Heart left ventricle (tissue), 16 donors: ENCODE results near the gene RBM34. TPM values are rescaled to one million over a fixed set of nuclear protein-coding genes. Genes with fewer than 3 reads are reported as not detected.

Experiments used
- ATAC-seq, 4 donors: fragments of 200-7000 bp; cut with Tn5 transposase; one replicate each; pipeline ENCODE4 v1.9.1; 2020 to 2022; ENCODE audit warnings: moderate library complexity in 4 of 4, mild to moderate bottlenecking in 3 of 4, moderate number of reproducible peaks in 1 of 4
- DNase-seq, 5 donors: peaks; one replicate each; pipeline ENCODE4 v3.0.0-alpha.2; 2020
- H3K27ac ChIP-seq, 12 donors: fragments of 200-600 bp; sonication (generic) in 4 of 12; one replicate each; pipeline versions ENCODE4 v1.5.0 to v1.8.0; 2016 to 2022; ENCODE audit warnings: mild to moderate bottlenecking in 2 of 12
- H3K27me3 ChIP-seq, 9 donors: fragments of 200-600 bp; sonication (generic) in 2 of 9; one replicate each; pipeline versions ENCODE4 v1.5.1 to v1.8.0; 2016 to 2022; ENCODE audit warnings: mild to moderate bottlenecking in 3 of 9
- H3K36me3 ChIP-seq, 9 donors: fragments of 200-600 bp; sonication (generic) in 2 of 9; one replicate each; pipeline versions ENCODE4 v1.5.0 to v1.8.0; 2018 to 2022; ENCODE audit warnings: mild to moderate bottlenecking in 2 of 9
- H3K4me1 ChIP-seq, 12 donors: fragments of 200-600 bp; sonication (generic) in 4 of 12; one replicate each; pipeline versions ENCODE4 v1.5.0 to v1.8.0; 2016 to 2022; ENCODE audit warnings: mild to moderate bottlenecking in 3 of 12
- H3K4me3 ChIP-seq, 12 donors: fragments of 200-600 bp; sonication (generic) in 4 of 12; one replicate each; pipeline versions ENCODE4 v1.5.0 to v1.8.0; 2017 to 2022; ENCODE audit warnings: mild to moderate bottlenecking in 9 of 12, moderate library complexity in 4 of 12
- H3K9me3 ChIP-seq, 12 donors: fragments of 200-600 bp; sonication (generic) in 4 of 12; one replicate each; pipeline versions ENCODE4 v1.5.0 to v1.8.0; 2016 to 2022; ENCODE audit warnings: mild to moderate bottlenecking in 1 of 12
- CTCF ChIP-seq, 12 donors: fragments of 200-600 bp; sonication (generic) in 4 of 12; IDR thresholded peaks; one replicate each; pipeline versions ENCODE4 v1.5.0 to v1.8.0; 2018 to 2022; ENCODE audit warnings: antibody characterized with exemption in 12 of 12, mild to moderate bottlenecking in 5 of 12
- POLR2A ChIP-seq, 2 donors: fragments of 450-650 bp; IDR thresholded peaks; one replicate each; pipeline ENCODE4 v1.6.1; 2017; ENCODE audit warnings: antibody characterized with exemption in 2 of 2, mild to moderate bottlenecking in 2 of 2, moderate library complexity in 2 of 2
- WGBS, 4 donors: extraction: QIAGEN DNeasy Blood & Tissue Kit in 2 of 4; methylation state at CpG; one replicate each; pipeline versions ENCODE4 v1.1.5 to v1.1.7; 2013 to 2018; 5-methylcytosine and 5-hydroxymethylcytosine counted together
- intact Hi-C, 10 donors: fragments of 100-400 bp; cut with DNase I; formaldehyde crosslinking; loops; one replicate each; pipeline versions ENCODE4 v1.11.1 to v1.14.2; 2022
- polyA plus RNA-seq, 2 donors: library from polyadenylated mRNA; stranded (reverse); fragments of 200-250 nt; gene quantifications; one replicate each; pipeline ENCODE4 v1.2.3, GENCODE V29; 2013
- total RNA-seq, 9 donors: library from RNA; depleted of rRNA in 2 of 9; stranded (reverse); fragments of >200 nt in 2 of 9; fragmentation: NEBNext Ultra II Directional in 3 of 9; extraction: Animal tissue kit (Norgen Biotek cat#: 25700) in 3 of 9; gene quantifications; one replicate each; pipeline versions ENCODE4 v1.1.0 to v1.2.4, GENCODE V29; 2016 to 2023
- donor health status: ischemic (EF 13 %, LVEDD 7.1; RV severe dilation, severe dysfunction).
- donor health status: healthy with polysubstance abuse.
- donor health status: DM: no; HTN: yes; CAD: no.
- donor health status: DM: no; HTN: no; CAD: no.
- donor health status: ischemic (EF 25% LVEDD 6.9; RV normal size, moderate dysfunction).
- donor health status: ischemic (EF 25% LVEDD 5.7; RV mildly dilated, moderate dysfunction).
- donor health status: healthy.
- donor health status: DM: yes; HTN: yes; CAD: no.
- donor health status: ischemic (EF 35%, LVEDD 5.7; RV mildly dilated, moderate dysfunction).
- donor health status: nonischemic (EF 11% LVEDD 7.7; RV severe dilation, severe dysfunction).
- donor health status: DM: yes; HTN: yes; CAD: no.
- donor health status: PGD.
- donor health status: ischemic (EF 29% LVEDD 5.4; RV normal size, mild dysfunction).
- donor health status: nonischemic (EF 23%, LVEDD 6.1; RV moderate dilation, normal function).

The RBM34 gene
- total and polyA plus RNA-seq, 11 donors: 34.2 to 97.8 (median 49.6) TPM

- TF ChIP-seq CTCF (IDR thresholded peaks at IDR 0.05): no peak
- TF ChIP-seq POLR2A (IDR thresholded peaks at IDR 0.05): no peak
- no peak overlapping the region for H3K4me3 ChIP-seq
- ATAC-seq (no peak), DNase-seq (no peak)
- 92 to 96% (median 94%) methylated on average over 4 of the region's 4 CpGs for WGBS, 4 donors
- no peak overlapping the region for H3K27ac ChIP-seq
- H3K27me3 ChIP-seq: no peaks in the 10 kb centered on the region
- peaks cover 0 to 36% (median 14%) of the 10 kb centered on the region in 12 donors for H3K4me1 ChIP-seq
- peaks cover 0 to 58% (median 41%) of the 10 kb centered on the region in 9 donors for H3K36me3 ChIP-seq
- H3K9me3 ChIP-seq: no peaks in the 10 kb centered on the region
- intact Hi-C loops: loop anchor here in 2 of 10 donors (2.0 to 5.0 kb wide), 2 partner anchors 31 to 32 kb away; partner anchors contain the start of gene RBM34 (in 2 of the 2)
These were observed 31.1 kb downstream of the RBM34 start for GRCh38 chr1:235129774-235130570.

- peak; percentile 96 to 98 (median 97) for DNase-seq
- Histone ChIP-seq H3K4me3 (peak within 1 kb of the TSS; percentile 76 to 100 (median 89)), H3K36me3 (peaks cover 0 to 56% (median 31%) of the 10 kb centered on the region in 9 donors), H3K4me1 (peaks cover 0 to 45% (median 16%) of the 10 kb centered on the region in 12 donors), H3K27me3 (no peaks in the 10 kb centered on the region), H3K9me3 (no peaks in the 10 kb centered on the region), H3K27ac (peak within 1 kb of the TSS; percentile 74 to 95 (median 91))
- WGBS, 4 donors: 1 to 2% (median 1%) methylated on average over 44 to 67 of the region's 67 CpGs
- intact Hi-C loops: loop anchor here in 2 of 10 donors (2.0 to 5.0 kb wide), 2 partner anchors 32 to 34 kb away; partner anchors contain the start of gene RBM34 (in 2 of the 2)
- no peak for TF ChIP-seq CTCF (IDR thresholded peaks at IDR 0.05)
- peak in 1 of 2 donors; percentile 67 for TF ChIP-seq POLR2A (IDR thresholded peaks at IDR 0.05)
- peak; percentile 98 to 99 (median 98) for ATAC-seq
These were observed 32.4 kb downstream of the RBM34 start, which contains the start of gene TOMM20 for GRCh38 chr1:235128456-235129328. Gene TOMM20 (minus strand): TSS chr1:235128837. CDS start chr1:235128715, 122 bp downstream.

GRCh38 chr1:235127732-235128455 is 33.2 kb downstream of the RBM34 start:
- intact Hi-C loops: loop anchor here in 2 of 10 donors (2.0 to 5.0 kb wide), 2 partner anchors 33 to 34 kb away; partner anchors contain the start of gene RBM34 (in 2 of the 2)
- Histone ChIP-seq H3K9me3 (no peaks in the 10 kb centered on the region), H3K27me3 (no peaks in the 10 kb centered on the region), H3K4me3 (peak overlapping the region; percentile 76 to 100 (median 89)), H3K4me1 (peaks cover 0 to 47% (median 16%) of the 10 kb centered on the region in 12 donors), H3K36me3 (peaks cover 0 to 54% (median 27%) of the 10 kb centered on the region in 9 donors), H3K27ac (peak overlapping the region; percentile 74 to 95 (median 91))
- TF ChIP-seq POLR2A (IDR thresholded peaks at IDR 0.05) (no peak), CTCF (IDR thresholded peaks at IDR 0.05) (no peak)
- ATAC-seq: peak in 1 of 4 donors; percentile 17
- WGBS, 4 donors: 1 to 2% (median 2%) methylated on average over 35 of the region's 35 CpGs
- DNase-seq: no peak
